Neural progenitor cell (in vitro differentiated cells): ENCODE measurements around the gene ANAPC7.

Source experiments
- CTCF ChIP-seq: fragments of 200-600 bp; sonication (generic); IDR thresholded peaks from 2 replicates; pipeline ENCODE4 v1.5.1; 2017; ENCODE audit warnings: antibody characterized with exemption, mild to moderate bottlenecking
- EZH2 ChIP-seq: fragments of 200-600 bp; sonication (generic); IDR thresholded peaks from 2 replicates; pipeline ENCODE4 v1.6.1; 2017; ENCODE audit warnings: antibody characterized with exemption, mild to moderate bottlenecking, moderate library complexity
- EZH2phosphoT487 ChIP-seq: fragments of 200-600 bp; sonication (generic); IDR thresholded peaks from 2 replicates; pipeline ENCODE4 v1.6.1; 2017; ENCODE audit warnings: antibody characterized with exemption

GRCh38 chr12:110424237-110424636 lies 20.7 kb upstream of the ANAPC7 start:
- no peak for TF ChIP-seq CTCF
- no peak for TF ChIP-seq EZH2
- no peak for TF ChIP-seq EZH2phosphoT487
